LNCaP clone FGC (cell line): Measurements from ENCODE around the gene NPAS3.

Source experiments
- DNase-seq: peaks from one replicate; pipeline ENCODE4 v3.0.0-alpha.2; 2011; ENCODE audit warnings: low read depth
- H3K4me3 ChIP-seq: 2 replicates; pipeline ENCODE4 v1.5.1; 2011; ENCODE audit warnings: mild to moderate bottlenecking, low read depth, low read length, control low read depth
- TF ChIP-seq, protein P1 (sequence below): IDR thresholded peaks from 2 replicates; pipeline ENCODE4 v1.5.1; 2012; ENCODE audit warnings: mild to moderate bottlenecking; ENCODE audit not compliant: control insufficient read depth, insufficient read depth; ENCODE audit errors: extremely low read depth

NPAS3 gene

GRCh38 chr14:32932914-32933628, 5.6 kb upstream of the NPAS3 start:
- no peak for DNase-seq
- H3K4me3 ChIP-seq, result no peak overlapping the region
- TF ChIP-seq, protein P1, sequence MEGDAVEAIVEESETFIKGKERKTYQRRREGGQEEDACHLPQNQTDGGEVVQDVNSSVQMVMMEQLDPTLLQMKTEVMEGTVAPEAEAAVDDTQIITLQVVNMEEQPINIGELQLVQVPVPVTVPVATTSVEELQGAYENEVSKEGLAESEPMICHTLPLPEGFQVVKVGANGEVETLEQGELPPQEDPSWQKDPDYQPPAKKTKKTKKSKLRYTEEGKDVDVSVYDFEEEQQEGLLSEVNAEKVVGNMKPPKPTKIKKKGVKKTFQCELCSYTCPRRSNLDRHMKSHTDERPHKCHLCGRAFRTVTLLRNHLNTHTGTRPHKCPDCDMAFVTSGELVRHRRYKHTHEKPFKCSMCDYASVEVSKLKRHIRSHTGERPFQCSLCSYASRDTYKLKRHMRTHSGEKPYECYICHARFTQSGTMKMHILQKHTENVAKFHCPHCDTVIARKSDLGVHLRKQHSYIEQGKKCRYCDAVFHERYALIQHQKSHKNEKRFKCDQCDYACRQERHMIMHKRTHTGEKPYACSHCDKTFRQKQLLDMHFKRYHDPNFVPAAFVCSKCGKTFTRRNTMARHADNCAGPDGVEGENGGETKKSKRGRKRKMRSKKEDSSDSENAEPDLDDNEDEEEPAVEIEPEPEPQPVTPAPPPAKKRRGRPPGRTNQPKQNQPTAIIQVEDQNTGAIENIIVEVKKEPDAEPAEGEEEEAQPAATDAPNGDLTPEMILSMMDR, result no peak

DNA sequence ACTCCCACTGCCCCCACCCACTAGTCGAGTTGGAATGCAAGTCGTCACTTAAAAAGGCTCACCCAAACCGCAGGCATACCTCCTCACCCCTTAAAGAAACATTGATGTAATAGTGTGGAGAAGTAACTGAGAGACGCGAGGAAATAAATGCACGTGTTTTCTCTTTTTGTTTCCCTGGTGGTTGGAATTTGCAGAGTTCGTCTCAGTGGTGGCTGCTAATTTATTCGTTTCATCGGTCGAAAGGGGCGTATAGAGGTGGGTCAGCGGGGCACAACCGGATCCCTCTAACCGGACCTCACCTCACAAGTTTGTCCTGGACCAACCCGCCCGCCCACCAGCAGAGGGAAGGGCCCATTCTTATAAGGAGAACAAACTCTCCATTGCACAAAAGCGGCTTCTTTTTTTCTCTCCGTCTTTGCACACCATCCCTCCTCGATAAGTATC, 5.0 kb upstream of the NPAS3 start:
- H3K4me3 ChIP-seq, result no peak overlapping the region
- TF ChIP-seq, protein P1, result no peak
- DNase-seq, result no peak

GRCh38 chr14:32934073-32934880, 4.4 kb upstream of the NPAS3 start:
- H3K4me3 ChIP-seq, result no peak overlapping the region
- DNase-seq, result no peak
- TF ChIP-seq, protein P1, result no peak

- TF ChIP-seq, protein P1, result no peak
- H3K4me3 ChIP-seq, result no peak overlapping the region
- no peak for DNase-seq
Observed at GRCh38 chr14:32934881-32935633, 3.6 kb upstream of the NPAS3 start.

DNA sequence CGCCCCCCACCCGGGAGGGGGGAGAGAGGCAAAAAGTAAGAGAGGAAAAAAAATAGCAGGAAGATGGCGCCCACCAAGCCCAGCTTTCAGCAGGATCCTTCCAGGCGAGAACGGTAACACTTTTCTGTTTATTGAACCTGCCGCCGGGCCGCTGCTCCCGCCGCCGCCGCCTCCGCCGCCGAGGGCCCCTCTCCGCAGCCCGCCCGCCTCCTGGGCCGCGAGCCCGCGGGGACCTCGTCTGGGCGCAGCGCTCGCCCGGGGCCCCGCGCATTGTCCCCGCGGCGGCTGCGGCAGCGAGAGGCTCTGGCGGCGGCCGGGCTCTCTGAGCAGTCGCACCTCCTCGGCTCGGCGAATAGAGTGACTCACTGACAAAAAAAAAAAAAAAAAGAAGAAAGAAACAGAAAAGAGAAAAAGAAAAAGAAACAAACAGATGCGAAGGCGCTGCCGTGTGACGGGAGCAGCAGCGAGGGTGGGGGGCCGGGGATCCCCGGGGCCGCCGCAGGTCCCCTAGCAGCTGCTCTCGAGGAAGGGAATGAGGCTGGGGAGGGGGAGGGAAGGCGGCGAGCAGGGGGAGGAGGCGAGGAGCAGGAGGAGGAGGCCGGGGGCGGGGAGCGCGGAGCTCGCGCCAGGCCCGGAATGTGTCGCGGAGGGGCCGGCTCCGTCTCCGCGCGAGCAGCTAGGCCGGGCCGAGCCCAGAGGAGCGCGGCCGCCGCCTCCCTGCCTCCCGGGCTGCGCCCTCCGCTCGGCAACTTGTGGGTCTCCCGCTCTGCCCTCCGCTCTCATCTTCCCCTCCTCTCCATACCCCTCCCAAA, 781 bp downstream of the NPAS3 start:
- TF ChIP-seq, protein P1, result no peak
- DNase-seq, result no peak
- no peak overlapping the region for H3K4me3 ChIP-seq

DNA sequence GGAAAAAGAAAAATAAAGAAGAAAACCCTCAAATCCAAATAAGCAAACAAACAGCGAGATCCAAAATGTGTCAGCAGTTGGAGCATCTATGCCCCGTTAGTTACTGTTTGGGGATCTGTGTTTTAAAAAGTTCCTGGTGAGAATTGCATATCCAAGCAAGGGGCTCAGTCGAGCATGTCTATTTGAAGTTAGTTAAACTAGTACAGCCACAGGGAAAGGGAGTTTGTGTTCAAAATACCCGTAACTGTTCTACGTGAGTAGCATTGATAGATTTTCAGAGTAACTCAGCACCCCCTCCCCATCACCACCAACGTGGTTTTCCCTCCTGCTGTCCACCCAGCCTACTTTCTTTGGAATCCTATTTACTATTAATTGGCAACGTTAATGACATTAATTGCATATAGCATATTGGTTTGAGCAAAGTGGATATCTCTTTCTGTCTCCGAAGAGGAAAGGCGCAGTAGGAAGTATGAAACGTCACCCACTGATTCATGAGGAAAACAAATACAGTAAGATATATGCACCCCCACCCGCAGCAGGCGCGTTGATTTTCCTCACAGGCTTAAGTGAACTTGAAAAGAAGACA, 1.5 kb downstream of the NPAS3 start:
- TF ChIP-seq, protein P1, result no peak
- DNase-seq, result no peak
- H3K4me3 ChIP-seq, result no peak overlapping the region
